Thyroid gland (tissue), 4 donors: ENCODE data around the gene TAF6L.

ENCODE experiments used
- POLR2A ChIP-seq, 2 donors: fragments of 450-650 bp; IDR thresholded peaks; one replicate each; pipeline ENCODE4 v1.6.1; 2017; ENCODE audit warnings: antibody characterized with exemption in 2 of 2, mild to moderate bottlenecking in 2 of 2, moderate library complexity in 1 of 2
- TF ChIP-seq, protein P1 (sequence below), 6 experiments: fragments of 200-600 bp in 3 of 6; fragments of 450-650 bp in 3 of 6; sonication (generic) in 3 of 6; IDR thresholded peaks; one replicate each; pipeline ENCODE4 v1.5.1; 2016 to 2019; ENCODE audit warnings: antibody characterized with exemption in 6 of 6, mild to moderate bottlenecking in 2 of 6, inconsistent platforms in 1 of 6, moderate library complexity in 1 of 6

DNA sequence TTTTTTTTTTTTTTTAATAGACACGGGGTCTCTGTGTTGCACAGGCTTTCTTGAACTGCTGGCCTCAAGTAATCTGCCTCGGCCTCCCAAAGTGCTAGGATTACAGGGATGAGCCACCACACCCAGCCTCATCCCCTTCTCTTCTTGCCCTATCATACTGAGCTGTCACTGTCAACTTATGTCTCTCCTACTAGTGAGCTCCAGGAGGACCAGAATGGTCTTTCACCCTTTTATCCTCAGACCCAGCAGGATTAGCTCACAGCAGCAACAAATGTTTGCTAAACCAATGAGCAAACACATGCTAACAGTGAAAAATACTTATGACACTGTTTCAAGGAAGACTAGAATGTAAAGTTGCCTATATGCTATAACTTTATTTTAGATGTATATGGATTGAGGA, 40.5 kb downstream of the TAF6L start:
- TF ChIP-seq POLR2A (IDR thresholded peaks at IDR 0.05): no peak
- TF ChIP-seq, protein P1, sequence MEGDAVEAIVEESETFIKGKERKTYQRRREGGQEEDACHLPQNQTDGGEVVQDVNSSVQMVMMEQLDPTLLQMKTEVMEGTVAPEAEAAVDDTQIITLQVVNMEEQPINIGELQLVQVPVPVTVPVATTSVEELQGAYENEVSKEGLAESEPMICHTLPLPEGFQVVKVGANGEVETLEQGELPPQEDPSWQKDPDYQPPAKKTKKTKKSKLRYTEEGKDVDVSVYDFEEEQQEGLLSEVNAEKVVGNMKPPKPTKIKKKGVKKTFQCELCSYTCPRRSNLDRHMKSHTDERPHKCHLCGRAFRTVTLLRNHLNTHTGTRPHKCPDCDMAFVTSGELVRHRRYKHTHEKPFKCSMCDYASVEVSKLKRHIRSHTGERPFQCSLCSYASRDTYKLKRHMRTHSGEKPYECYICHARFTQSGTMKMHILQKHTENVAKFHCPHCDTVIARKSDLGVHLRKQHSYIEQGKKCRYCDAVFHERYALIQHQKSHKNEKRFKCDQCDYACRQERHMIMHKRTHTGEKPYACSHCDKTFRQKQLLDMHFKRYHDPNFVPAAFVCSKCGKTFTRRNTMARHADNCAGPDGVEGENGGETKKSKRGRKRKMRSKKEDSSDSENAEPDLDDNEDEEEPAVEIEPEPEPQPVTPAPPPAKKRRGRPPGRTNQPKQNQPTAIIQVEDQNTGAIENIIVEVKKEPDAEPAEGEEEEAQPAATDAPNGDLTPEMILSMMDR (IDR thresholded peaks at IDR 0.05): no peak
